HCT116 (cell line): Measurements from ENCODE around the gene PPT2.
"Not testable (repeated sequence)": the region's sequence is repeated elsewhere in the genome, so short reads cannot be mapped to it uniquely, and the experiment has no call there.

Experiments used
- CEBPB ChIP-seq: IDR thresholded peaks from 2 replicates; pipeline ENCODE4 v1.6.1; 2012; ENCODE audit warnings: low read depth
- EGR1 ChIP-seq: IDR thresholded peaks from 2 replicates; pipeline ENCODE4 v1.6.1; 2012; ENCODE audit warnings: low read depth
- EZH2phosphoT487 ChIP-seq: fragments of 200-600 bp; IDR thresholded peaks from 2 replicates; pipeline ENCODE4 v1.6.1; 2018; ENCODE audit warnings: antibody characterized with exemption, borderline replicate concordance
- FOSL1 ChIP-seq: IDR thresholded peaks from 2 replicates; pipeline ENCODE4 v1.6.1; 2012; ENCODE audit warnings: low read depth
- POLR2A ChIP-seq: IDR thresholded peaks from 2 replicates; pipeline ENCODE4 v1.7.0; 2011; ENCODE audit warnings: borderline replicate concordance; ENCODE audit not compliant: insufficient read depth, insufficient read length; ENCODE audit errors: extremely low read depth
- POLR2AphosphoS5 ChIP-seq: IDR thresholded peaks from 2 replicates; pipeline ENCODE4 v1.6.1; 2011; ENCODE audit warnings: mild to moderate bottlenecking, low read depth, low read length, moderate library complexity
- RAD21 ChIP-seq: IDR thresholded peaks from 2 replicates; pipeline ENCODE4 v1.6.1; 2012; ENCODE audit warnings: low read depth, mild to moderate bottlenecking
- TF ChIP-seq, protein P1 (sequence below): IDR thresholded peaks from 2 replicates; pipeline ENCODE4 v1.6.1; 2012
- TF ChIP-seq, protein P2 (sequence below), 3 experiments: fragments of 200-600 bp in 1 of 3; sonication (generic) in 1 of 3; IDR thresholded peaks in 2 of 3; conservative IDR thresholded peaks in 1 of 3; 2 replicates each; pipeline ENCODE4 v1.5.1; 2012 to 2017; ENCODE audit warnings: low read depth in 2 of 3, low read length in 2 of 3, antibody characterized with exemption in 1 of 3, borderline replicate concordance in 1 of 3, control low read depth in 1 of 3, mild to moderate bottlenecking in 1 of 3, mixed read lengths in 1 of 3, mixed run types in 1 of 3, moderate library complexity in 1 of 3; ENCODE audit not compliant: insufficient read depth in 1 of 3
- TF ChIP-seq, protein P3 (sequence below): IDR thresholded peaks from 2 replicates; pipeline ENCODE4 v1.6.1; 2012; ENCODE audit warnings: low read depth

DNA sequence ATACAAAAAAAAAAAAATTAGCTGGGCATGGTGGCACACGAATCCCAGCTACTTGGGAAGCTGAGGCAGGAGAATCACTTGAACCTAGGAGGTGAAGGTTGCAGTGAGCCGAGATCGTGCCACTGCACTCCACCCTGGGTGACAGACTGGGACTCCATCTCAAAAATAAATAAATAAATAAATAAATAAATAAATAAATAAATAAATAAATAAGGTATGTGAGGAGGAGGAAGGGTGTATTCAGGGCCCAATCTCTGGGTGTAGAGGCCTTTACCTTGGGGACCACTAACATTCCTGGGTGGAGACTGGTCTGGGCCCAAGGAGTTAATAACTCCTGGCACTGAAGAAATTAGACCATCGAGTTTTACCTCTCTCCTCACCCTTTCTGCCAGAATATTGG lies 57.5 kb downstream of the PPT2 start:
- TF ChIP-seq, protein P1, sequence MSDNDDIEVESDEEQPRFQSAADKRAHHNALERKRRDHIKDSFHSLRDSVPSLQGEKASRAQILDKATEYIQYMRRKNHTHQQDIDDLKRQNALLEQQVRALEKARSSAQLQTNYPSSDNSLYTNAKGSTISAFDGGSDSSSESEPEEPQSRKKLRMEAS = not testable (repeated sequence)
- TF ChIP-seq, protein P2, sequence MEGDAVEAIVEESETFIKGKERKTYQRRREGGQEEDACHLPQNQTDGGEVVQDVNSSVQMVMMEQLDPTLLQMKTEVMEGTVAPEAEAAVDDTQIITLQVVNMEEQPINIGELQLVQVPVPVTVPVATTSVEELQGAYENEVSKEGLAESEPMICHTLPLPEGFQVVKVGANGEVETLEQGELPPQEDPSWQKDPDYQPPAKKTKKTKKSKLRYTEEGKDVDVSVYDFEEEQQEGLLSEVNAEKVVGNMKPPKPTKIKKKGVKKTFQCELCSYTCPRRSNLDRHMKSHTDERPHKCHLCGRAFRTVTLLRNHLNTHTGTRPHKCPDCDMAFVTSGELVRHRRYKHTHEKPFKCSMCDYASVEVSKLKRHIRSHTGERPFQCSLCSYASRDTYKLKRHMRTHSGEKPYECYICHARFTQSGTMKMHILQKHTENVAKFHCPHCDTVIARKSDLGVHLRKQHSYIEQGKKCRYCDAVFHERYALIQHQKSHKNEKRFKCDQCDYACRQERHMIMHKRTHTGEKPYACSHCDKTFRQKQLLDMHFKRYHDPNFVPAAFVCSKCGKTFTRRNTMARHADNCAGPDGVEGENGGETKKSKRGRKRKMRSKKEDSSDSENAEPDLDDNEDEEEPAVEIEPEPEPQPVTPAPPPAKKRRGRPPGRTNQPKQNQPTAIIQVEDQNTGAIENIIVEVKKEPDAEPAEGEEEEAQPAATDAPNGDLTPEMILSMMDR (IDR thresholded peaks at IDR 0.05 in 2 of 3, conservative IDR thresholded peaks at IDR 0.05 in 1 of 3; ENCODE audit: borderline replicate concordance in 1 of 3, insufficient read depth in 1 of 3, low read depth in 2 of 3, low read length in 2 of 3) = not testable (repeated sequence)
- not testable (repeated sequence) for TF ChIP-seq RAD21, FOSL1, CEBPB, POLR2A, EZH2phosphoT487, EGR1, POLR2AphosphoS5
- TF ChIP-seq, protein P3, sequence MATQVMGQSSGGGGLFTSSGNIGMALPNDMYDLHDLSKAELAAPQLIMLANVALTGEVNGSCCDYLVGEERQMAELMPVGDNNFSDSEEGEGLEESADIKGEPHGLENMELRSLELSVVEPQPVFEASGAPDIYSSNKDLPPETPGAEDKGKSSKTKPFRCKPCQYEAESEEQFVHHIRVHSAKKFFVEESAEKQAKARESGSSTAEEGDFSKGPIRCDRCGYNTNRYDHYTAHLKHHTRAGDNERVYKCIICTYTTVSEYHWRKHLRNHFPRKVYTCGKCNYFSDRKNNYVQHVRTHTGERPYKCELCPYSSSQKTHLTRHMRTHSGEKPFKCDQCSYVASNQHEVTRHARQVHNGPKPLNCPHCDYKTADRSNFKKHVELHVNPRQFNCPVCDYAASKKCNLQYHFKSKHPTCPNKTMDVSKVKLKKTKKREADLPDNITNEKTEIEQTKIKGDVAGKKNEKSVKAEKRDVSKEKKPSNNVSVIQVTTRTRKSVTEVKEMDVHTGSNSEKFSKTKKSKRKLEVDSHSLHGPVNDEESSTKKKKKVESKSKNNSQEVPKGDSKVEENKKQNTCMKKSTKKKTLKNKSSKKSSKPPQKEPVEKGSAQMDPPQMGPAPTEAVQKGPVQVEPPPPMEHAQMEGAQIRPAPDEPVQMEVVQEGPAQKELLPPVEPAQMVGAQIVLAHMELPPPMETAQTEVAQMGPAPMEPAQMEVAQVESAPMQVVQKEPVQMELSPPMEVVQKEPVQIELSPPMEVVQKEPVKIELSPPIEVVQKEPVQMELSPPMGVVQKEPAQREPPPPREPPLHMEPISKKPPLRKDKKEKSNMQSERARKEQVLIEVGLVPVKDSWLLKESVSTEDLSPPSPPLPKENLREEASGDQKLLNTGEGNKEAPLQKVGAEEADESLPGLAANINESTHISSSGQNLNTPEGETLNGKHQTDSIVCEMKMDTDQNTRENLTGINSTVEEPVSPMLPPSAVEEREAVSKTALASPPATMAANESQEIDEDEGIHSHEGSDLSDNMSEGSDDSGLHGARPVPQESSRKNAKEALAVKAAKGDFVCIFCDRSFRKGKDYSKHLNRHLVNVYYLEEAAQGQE = not testable (repeated sequence)
